GM23338 (cell line): Measurements from ENCODE around the gene RAPGEF3.

ENCODE experiments used
- CREB1 ChIP-seq: fragments of 250-450 bp; sonication (Bioruptor Pico); IDR thresholded peaks from 2 replicates; pipeline ENCODE4 v1.5.0; 2020; ENCODE audit warnings: low read depth, mild to moderate bottlenecking, moderate library complexity
- CTCF ChIP-seq, 2 experiments: fragments of 200-600 bp in 1 of 2; sonication (generic) in 1 of 2; conservative IDR thresholded peaks; 2 replicates each; pipeline versions ENCODE4 v1.5.1 to v1.6.1; 2016 to 2017; ENCODE audit warnings: antibody characterized with exemption in 2 of 2, low read depth in 2 of 2, mild to moderate bottlenecking in 2 of 2, moderate library complexity in 1 of 2
- EZH2 ChIP-seq: fragments of 200-600 bp; sonication (generic); IDR thresholded peaks from one replicate; pipeline ENCODE4 v1.8.0; 2017; ENCODE audit warnings: antibody characterized with exemption, mild to moderate bottlenecking, low read depth; ENCODE audit not compliant: unreplicated experiment
- EZH2phosphoT487 ChIP-seq: fragments of 200-600 bp; sonication (generic); IDR thresholded peaks from one replicate; pipeline ENCODE4 v1.8.1; 2018; ENCODE audit warnings: antibody characterized with exemption; ENCODE audit not compliant: unreplicated experiment
- JUNB ChIP-seq: IDR thresholded peaks from one replicate; pipeline ENCODE4 v1.6.1; 2016; ENCODE audit warnings: antibody characterized with exemption; ENCODE audit not compliant: unreplicated experiment
- NANOG ChIP-seq: IDR thresholded peaks from 2 replicates; pipeline ENCODE4 v1.6.1; 2016; ENCODE audit warnings: antibody characterized with exemption, borderline replicate concordance
- POLR2AphosphoS5 ChIP-seq: IDR thresholded peaks from 2 replicates; pipeline ENCODE4 v1.6.1; 2016; ENCODE audit warnings: antibody characterized with exemption, low read depth
- STAT1 ChIP-seq: IDR thresholded peaks from one replicate; pipeline ENCODE4 v1.6.1; 2016; ENCODE audit warnings: antibody characterized with exemption; ENCODE audit not compliant: unreplicated experiment
- ZNF114 ChIP-seq: fragments of 250-450 bp; sonication (Bioruptor Pico); IDR thresholded peaks from 2 replicates; pipeline ENCODE4 v1.5.0; 2020; ENCODE audit warnings: mild to moderate bottlenecking, moderate library complexity
- ZNF331 ChIP-seq: fragments of 250-450 bp; sonication (Bioruptor Pico); IDR thresholded peaks from 2 replicates; pipeline ENCODE4 v1.5.0; 2020; ENCODE audit warnings: low read depth, mild to moderate bottlenecking, moderate library complexity
- TF ChIP-seq, protein P1 (sequence below): IDR thresholded peaks from one replicate; pipeline ENCODE4 v1.6.1; 2018; ENCODE audit warnings: antibody characterized with exemption; ENCODE audit not compliant: unreplicated experiment
- TF ChIP-seq, protein P2 (sequence below): IDR thresholded peaks from 2 replicates; pipeline ENCODE4 v1.6.1; 2016; ENCODE audit warnings: antibody characterized with exemption

DNA sequence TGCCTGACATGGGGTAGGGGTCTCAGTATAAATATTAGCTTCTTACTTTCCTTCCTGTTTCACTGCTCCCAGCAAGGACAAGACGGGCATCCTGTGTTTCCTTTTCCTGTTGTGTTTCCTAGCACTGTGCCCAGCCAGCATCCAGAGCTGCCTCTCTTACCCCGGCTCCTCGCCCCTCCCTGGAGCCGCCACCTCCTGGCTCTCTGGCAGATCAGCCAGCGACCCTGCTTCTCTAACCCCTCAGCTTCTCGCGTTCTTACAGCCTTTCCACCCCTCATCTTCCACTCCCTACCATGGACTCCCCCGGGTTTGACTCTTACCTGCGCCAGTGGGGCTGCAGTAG lies 43.2 kb upstream of the RAPGEF3 start:
- TF ChIP-seq CTCF (conservative IDR thresholded peaks at IDR 0.05; ENCODE audit: low read depth in 2 of 2) (no peak), POLR2AphosphoS5 (no peak), EZH2 (no peak), STAT1 (no peak), EZH2phosphoT487 (no peak), ZNF114 (CRISPR knock-in tag) (no peak), CREB1 (CRISPR knock-in tag) (no peak), NANOG (no peak), JUNB (no peak), ZNF331 (no peak)
- TF ChIP-seq, protein P1, sequence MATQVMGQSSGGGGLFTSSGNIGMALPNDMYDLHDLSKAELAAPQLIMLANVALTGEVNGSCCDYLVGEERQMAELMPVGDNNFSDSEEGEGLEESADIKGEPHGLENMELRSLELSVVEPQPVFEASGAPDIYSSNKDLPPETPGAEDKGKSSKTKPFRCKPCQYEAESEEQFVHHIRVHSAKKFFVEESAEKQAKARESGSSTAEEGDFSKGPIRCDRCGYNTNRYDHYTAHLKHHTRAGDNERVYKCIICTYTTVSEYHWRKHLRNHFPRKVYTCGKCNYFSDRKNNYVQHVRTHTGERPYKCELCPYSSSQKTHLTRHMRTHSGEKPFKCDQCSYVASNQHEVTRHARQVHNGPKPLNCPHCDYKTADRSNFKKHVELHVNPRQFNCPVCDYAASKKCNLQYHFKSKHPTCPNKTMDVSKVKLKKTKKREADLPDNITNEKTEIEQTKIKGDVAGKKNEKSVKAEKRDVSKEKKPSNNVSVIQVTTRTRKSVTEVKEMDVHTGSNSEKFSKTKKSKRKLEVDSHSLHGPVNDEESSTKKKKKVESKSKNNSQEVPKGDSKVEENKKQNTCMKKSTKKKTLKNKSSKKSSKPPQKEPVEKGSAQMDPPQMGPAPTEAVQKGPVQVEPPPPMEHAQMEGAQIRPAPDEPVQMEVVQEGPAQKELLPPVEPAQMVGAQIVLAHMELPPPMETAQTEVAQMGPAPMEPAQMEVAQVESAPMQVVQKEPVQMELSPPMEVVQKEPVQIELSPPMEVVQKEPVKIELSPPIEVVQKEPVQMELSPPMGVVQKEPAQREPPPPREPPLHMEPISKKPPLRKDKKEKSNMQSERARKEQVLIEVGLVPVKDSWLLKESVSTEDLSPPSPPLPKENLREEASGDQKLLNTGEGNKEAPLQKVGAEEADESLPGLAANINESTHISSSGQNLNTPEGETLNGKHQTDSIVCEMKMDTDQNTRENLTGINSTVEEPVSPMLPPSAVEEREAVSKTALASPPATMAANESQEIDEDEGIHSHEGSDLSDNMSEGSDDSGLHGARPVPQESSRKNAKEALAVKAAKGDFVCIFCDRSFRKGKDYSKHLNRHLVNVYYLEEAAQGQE, result no peak
- TF ChIP-seq, protein P2, sequence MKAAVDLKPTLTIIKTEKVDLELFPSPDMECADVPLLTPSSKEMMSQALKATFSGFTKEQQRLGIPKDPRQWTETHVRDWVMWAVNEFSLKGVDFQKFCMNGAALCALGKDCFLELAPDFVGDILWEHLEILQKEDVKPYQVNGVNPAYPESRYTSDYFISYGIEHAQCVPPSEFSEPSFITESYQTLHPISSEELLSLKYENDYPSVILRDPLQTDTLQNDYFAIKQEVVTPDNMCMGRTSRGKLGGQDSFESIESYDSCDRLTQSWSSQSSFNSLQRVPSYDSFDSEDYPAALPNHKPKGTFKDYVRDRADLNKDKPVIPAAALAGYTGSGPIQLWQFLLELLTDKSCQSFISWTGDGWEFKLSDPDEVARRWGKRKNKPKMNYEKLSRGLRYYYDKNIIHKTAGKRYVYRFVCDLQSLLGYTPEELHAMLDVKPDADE, result no peak
